Epithelial cell of proximal tubule (primary cell): Measurements from ENCODE around the gene LUZP1. TPM values are rescaled to one million over a fixed set of nuclear protein-coding genes. Genes with fewer than 3 reads are reported as not detected.
"Not testable (repeated sequence)": the region's sequence is repeated elsewhere in the genome, so short reads cannot be mapped to it uniquely, and the experiment has no call there.

Source experiments
- DNase-seq: peaks from one replicate; pipeline ENCODE4 v3.0.0-alpha.2; 2011; ENCODE audit warnings: low read depth
- H3K4me3 ChIP-seq: 2 replicates; pipeline ENCODE4 v1.5.1; 2011; ENCODE audit warnings: low read depth, mild to moderate bottlenecking, low read length
- total RNA-seq: library from RNA; depleted of rRNA; stranded (reverse); fragments of >200 nt; gene quantifications from 2 replicates; pipeline ENCODE4 v1.2.3, GENCODE V29; 2015
- TF ChIP-seq, protein P1 (sequence below): conservative IDR thresholded peaks from 2 replicates; pipeline ENCODE4 v1.5.1; 2012; ENCODE audit warnings: low read depth, mild to moderate bottlenecking, low read length

LUZP1 gene
- total RNA-seq, 1 donor from 2014 or later, result 17.6 TPM

DNA sequence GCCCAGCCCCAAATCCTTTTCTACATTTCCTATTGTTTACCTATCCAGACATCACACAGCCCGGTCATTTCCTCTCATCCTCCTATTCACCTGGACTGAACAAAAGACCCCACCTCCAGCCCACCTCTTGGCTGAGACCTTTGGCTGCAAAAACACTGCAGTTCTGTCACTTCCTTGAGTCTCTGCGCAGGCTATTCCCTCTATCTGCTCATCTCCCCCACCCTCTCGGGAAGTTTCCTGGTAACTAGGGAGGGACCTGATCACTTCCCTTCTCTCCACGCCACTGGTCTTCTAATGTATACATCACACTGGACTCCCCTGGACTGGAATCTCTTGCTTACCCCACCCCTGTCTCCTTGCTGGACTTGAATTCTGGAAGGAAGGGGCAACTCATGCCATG is 43.3 kb upstream of the LUZP1 start:
- no peak for DNase-seq
- H3K4me3 ChIP-seq, result no peak overlapping the region
- TF ChIP-seq, protein P1, sequence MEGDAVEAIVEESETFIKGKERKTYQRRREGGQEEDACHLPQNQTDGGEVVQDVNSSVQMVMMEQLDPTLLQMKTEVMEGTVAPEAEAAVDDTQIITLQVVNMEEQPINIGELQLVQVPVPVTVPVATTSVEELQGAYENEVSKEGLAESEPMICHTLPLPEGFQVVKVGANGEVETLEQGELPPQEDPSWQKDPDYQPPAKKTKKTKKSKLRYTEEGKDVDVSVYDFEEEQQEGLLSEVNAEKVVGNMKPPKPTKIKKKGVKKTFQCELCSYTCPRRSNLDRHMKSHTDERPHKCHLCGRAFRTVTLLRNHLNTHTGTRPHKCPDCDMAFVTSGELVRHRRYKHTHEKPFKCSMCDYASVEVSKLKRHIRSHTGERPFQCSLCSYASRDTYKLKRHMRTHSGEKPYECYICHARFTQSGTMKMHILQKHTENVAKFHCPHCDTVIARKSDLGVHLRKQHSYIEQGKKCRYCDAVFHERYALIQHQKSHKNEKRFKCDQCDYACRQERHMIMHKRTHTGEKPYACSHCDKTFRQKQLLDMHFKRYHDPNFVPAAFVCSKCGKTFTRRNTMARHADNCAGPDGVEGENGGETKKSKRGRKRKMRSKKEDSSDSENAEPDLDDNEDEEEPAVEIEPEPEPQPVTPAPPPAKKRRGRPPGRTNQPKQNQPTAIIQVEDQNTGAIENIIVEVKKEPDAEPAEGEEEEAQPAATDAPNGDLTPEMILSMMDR, result no peak

DNA sequence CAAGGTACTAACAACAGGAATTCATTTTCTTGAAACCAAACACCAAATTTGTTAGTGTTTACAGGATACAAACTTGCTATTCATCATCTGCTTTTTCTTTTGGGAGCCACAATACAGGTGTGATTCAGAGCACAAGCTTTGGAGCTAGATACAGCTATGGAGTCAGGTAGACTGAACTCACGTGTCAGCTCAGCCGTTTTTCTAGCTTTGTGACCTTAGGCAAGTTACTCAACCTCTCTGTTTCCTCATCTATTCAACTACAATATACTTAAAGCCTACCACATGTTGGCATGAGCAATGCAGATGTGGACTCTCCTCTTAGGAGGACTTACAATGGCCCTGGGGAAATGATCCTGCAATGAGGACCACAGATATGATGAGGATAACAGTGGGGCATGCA is 42.3 kb upstream of the LUZP1 start:
- TF ChIP-seq, protein P1, result no peak
- no peak for DNase-seq
- H3K4me3 ChIP-seq, result no peak overlapping the region

DNA sequence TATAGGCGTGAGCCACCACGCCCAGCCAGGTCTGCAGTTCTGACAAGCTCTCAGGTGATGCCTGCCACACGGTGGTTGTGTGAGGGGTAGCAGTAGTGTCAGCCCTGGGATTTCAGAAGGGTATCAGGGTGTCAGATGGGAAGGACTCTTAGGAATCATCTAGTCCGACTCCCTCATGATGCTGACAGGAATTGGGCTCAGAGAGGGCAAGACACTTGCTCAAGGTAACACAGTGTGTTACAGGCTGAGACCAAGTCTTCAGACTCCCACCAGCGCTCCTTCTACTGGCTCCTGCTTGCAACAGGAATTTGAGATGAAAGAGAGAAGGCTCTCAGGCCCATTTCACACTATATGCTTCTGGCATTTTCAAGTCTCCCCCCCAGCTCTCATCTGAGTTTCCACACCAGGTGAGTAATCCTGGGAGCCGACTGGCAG is 41.7 kb upstream of the LUZP1 start:
- TF ChIP-seq, protein P1, result peak; percentile 20
- no peak for DNase-seq
- no peak overlapping the region for H3K4me3 ChIP-seq

DNA sequence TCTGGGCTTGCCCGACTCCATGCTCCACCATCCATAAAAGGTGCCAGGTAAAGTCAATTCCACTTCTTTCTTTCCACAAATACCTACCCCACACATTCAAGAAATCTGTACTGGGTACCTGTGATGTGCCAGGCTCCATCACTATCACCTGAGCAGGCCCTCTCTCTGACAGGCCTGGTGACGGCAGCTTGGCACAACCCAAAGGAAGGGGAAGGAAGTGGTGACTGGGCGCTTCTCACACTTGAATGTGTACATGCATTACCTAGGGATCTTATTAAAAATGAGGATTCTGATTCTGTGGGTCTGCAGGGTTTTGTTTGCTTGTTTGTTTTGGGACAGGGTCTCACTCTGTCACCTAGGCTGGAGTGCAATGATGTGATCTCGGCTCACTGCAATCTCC is 41.1 kb upstream of the LUZP1 start:
- TF ChIP-seq, protein P1, result no peak
- H3K4me3 ChIP-seq, result no peak overlapping the region
- no peak for DNase-seq

DNA sequence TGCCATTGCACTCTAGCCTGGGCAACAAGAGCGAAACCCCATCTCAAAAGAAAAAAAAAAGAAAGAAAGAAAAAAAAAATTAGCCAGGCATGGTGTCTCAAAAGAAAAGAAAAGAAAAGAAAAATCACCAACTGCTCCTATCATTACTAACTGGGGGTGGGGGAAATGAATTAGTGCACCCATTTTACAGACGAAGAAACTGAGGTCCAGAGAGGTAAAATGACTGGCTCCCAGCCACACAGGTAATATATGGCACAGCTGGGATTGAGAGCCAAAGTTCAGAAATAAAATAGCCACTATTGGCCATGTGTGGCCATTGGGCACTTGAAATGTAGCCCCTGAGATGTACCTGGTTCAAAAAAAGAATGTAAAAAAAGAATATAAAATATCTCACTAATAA is 39.9 kb upstream of the LUZP1 start:
- no peak overlapping the region for H3K4me3 ChIP-seq
- TF ChIP-seq, protein P1, result no peak

DNA sequence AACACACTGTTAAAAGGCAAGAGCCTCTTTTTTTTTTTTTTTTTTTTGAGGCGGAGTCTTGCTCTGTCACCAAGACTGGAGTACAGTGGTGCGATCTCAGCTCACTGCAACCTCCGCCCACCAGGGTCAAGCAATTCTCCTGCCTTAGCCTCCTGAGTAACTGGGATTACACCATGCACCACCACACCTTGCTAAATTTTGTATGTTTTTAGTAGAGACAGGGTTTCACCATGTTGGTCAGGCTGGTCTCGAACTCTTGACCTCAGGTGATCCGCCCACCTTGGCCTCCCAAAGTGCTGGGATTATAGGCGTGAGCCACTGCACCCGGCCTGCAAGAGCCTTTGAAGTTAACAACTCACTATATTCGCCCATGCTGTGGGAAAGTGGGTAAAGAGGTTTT is 39.1 kb upstream of the LUZP1 start:
- H3K4me3 ChIP-seq, DNase-seq: not testable (repeated sequence)

More for the DNA sequence above, 39.9 kb upstream of the LUZP1 start:
- no peak for DNase-seq

DNA sequence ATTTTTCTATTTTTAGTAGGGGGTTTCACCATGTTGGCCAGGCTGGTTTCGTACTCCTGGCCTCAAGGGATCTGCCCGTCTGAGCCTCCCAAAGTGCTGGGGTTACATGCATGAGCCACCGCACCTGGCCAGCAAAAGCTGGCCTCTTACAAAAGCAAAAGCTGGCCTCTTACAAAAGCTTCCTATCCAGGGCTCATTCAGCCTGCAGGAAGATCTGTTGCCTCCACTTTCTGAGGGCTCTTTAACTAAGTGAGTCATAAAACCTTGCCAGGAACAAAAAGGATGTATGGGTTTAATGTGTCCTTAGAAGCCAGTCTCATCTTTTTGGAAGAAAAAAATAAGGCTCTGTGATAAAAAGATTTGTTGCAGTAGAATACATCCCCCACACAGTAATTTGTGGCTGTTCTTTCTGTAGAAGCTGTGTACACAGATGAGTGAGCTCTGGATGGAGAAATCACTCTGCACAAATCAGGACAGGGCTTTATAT is 33.6 kb upstream of the LUZP1 start:
- DNase-seq, result no peak
- H3K4me3 ChIP-seq, result no peak overlapping the region
- TF ChIP-seq, protein P1, result no peak
